Measurements from ENCODE around the gene NOTO.
"Not testable (repeated sequence)": the region's sequence is repeated elsewhere in the genome, so short reads cannot be mapped to it uniquely, and the experiment has no call there.

GRCh38 chr2:73200281-73200680 lies 2.1 kb upstream of the NOTO start:
- TF ChIP-seq EP300, CTCF (IDR thresholded peaks at IDR 0.05): not testable (repeated sequence)
